HG02840 (cell line): ENCODE results near the gene UPK1B.

Experiments
- ATAC-seq: cut with Tn5 transposase; IDR thresholded peaks from one replicate; pipeline ENCODE4 v1.9.1; 2021; ENCODE audit warnings: mild to moderate bottlenecking, moderate library complexity, moderate number of reproducible peaks; ENCODE audit not compliant: unreplicated experiment, low FRiP score

Gene UPK1B

DNA sequence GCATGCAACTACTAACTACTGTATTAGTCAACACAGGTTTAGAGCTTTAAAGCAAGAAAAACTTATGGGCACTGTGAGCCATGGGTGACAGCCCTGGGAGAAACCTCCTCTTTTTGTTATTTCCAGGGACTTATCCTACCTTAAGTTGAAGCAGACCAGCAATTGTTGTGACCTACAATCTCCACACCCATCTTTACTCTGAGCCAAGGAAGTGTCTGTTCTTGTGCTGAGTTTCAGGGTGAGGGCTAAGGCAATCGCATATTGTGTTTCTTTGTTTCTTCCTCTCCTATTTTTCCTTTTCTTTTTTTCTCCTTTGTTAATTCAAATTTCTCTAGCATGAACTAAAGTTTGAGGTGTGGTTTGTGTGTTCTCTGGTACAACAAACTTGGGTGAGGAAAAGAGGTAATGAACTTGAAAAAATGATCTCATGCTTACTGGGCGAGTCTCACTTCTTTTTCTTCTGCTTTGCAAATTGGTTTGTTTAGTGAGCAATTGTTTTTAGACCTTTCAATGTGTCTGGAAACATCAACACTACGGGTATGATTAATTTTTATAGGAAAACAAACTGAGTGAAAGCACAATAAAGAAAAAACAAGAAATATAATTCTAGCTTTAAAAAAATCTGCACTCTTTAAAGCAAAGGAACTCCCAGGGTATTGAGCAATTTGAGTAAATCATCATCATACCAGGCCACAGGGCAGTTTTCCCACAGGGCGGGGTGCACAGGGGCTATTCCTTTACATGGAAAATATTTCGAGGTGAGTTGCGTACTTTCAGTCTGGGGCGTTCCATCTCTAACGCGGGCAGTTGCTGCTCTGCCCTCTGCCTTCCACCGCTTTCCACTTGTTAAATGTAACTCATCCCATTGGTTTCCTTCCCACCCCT, 2.7 kb downstream of the UPK1B start:
- no peak for ATAC-seq

DNA sequence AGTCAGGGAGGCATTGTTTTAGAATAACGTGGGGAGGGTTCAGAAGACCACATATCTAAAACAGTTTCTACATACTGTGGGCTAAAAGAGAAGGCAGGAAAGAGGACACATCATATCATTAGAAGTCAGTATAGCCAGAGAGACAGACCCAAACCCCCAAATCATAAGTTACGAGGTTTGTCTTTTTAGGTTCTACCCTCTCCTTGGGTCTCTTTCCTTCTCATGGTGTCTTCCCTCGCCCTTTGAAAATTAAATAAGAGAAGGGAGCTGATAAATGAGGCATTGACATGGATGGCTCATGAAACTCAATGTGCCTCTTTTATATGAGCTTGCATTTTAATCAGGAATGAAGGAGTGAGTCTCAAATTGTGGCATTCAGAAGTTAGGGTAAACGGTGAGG, 3.4 kb downstream of the UPK1B start:
- ATAC-seq, result no peak

DNA sequence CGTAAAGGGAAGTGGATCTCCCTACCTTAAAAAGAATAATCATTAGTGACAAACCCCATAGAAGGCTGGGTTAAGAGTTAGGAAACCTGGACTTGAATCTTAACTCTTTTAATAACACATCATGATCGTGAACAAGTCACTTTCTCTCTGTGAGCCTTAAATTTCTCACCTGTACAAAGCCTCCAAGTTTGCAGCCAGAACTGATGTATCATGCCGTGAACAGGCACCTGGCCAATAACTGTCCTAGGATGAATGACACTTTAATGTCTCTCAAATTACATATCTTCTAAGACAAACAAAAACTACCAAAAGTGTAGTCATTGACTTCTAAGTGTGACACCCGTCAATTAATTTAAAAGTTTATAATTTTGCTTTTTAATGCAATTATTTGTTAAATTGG, 3.9 kb downstream of the UPK1B start:
- ATAC-seq, result no peak

DNA sequence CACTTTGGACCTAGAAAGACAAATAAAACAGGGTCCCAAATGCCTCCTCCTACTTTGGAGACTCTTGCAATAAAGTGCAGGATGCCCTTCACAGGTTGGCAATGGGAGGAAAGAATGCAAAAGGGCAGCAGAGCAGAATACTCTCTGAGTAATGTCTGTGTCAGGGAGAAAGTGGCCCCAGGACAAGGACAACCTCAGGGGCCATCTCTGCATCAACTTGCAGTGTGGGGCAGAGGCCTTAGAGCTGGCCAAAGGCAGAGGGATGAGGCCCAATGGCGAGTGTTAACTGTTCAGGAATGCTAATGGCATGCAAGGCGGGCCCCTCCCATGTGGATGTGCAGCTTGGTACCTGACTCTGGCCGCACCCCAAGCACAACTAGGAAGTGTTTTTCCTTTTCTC, 8.4 kb downstream of the UPK1B start:
- no peak for ATAC-seq

DNA sequence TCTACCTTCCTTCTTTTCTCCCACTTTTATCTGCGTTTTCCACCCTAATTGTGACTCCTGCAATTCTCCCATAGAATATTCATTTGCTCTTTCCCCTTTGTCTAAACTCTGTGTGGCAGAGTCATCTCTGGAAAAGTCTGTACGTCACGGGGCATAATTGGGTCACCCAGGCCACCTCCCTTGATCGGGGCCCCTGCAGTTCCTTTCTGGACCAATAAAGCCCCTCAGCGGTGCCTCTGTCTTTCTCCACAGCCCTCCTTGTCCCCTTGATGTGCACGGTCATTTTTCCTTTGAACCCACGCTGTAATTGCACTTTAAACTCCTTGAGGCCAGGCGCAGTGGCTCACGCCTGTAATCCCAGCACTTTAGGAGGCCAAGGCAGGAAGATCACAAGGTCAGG, 10.7 kb downstream of the UPK1B start:
- no peak for ATAC-seq

GRCh38 chr3:119184796-119185570, 11.6 kb downstream of the UPK1B start:
- no peak for ATAC-seq

DNA sequence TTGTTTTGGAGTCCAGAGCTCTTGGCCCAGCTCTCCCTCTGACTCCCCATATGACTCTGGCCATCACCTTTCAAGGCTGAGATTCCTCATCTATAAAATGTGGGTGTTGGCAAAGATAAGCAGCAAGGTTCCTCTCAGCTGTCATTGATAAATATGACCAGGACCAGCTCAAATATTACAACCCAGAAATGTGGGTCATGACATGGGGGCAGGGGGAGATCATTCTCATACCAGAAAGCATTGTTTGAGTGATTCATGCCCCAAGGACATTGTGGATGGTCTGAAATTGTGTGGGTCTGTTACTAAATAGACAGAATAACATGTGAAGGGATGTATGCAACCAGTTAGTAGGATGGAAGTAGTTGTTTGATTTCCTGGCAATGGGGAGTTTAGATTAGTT, 13.9 kb downstream of the UPK1B start:
- ATAC-seq, result no peak

- no peak for ATAC-seq
These were observed 18.4 kb downstream of the UPK1B start for GRCh38 chr3:119191800-119192199.

GRCh38 chr3:119194237-119195150, 21.1 kb downstream of the UPK1B start:
- no peak for ATAC-seq

DNA sequence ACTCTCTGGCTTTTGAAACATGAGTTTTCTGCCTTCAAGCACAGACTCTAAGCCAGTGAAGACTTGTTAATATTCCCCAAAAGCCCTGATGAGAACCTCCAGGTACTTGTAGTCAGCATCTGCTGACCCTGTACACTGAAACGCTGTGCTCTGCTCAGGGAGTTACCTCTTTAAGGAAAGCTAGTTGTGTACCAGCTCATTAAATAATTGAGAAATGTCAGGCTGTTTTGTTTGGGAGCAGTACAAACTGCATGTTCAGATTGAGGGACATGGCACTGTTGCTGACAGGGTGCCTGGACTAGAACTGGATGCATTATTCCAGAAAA, 21.7 kb downstream of the UPK1B start:
- no peak for ATAC-seq

DNA sequence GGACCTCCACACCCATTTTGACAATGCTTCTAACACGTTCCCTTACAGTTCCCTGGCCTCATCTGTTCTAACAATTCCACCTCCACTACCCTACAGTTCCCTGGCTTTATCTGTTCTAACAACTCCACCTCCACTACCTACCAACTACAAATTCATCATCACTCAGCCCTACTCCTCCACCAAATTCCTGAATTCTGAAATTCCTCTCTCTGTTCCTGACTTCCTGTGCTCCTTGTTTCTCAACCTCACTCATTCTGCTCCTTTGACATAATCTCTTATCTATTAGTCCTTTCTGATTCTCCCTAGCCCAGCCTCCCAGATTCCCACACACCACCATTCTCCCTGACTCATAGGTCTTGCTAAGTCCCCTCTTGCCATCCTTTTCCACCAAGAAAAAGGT, 22.5 kb downstream of the UPK1B start:
- no peak for ATAC-seq

GRCh38 chr3:119205209-119205608, 31.8 kb downstream of the UPK1B start:
- no peak for ATAC-seq

GRCh38 chr3:119205685-119206084, 32.3 kb downstream of the UPK1B start:
- no peak for ATAC-seq

GRCh38 chr3:119206611-119207511, 33.5 kb downstream of the UPK1B start:
- no peak for ATAC-seq

DNA sequence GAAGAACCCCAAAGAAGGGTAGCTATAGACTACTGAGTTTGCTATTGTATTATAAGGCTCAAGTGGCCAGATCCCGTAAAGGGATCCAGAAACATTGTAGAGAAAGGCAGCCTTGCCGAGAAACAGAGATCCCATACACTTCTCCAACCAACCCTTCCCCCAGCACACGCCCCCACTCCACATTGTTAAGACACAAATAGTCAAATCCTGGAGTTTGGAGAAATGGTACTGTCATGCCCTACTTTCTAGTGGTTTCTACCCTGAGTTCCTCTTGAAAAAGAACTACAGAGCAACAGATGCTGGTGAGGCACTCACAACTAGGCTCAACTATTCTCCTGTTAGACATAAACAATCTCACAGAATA, 34.1 kb downstream of the UPK1B start:
- no peak for ATAC-seq

DNA sequence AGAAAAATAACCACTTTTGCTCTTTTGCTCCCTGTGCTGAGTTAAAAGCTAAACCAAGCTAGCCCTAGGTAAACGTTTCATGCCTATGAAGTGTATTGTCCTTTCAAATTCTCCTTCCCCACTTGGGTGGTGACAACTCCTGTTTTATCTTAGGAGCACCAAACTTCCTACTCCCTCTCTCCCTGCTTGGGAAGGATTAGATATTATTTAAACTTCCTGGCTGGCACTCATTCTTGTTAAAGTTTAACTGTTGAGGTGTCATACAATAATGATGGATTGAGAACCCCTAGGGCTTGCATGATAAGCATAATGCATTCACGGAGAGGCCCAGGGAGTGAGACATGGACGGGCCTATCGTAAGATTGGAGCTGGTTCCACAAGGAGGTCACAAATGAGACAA, 37.8 kb downstream of the UPK1B start:
- ATAC-seq, result no peak

GRCh38 chr3:119211803-119212202, 38.4 kb downstream of the UPK1B start:
- no peak for ATAC-seq

DNA sequence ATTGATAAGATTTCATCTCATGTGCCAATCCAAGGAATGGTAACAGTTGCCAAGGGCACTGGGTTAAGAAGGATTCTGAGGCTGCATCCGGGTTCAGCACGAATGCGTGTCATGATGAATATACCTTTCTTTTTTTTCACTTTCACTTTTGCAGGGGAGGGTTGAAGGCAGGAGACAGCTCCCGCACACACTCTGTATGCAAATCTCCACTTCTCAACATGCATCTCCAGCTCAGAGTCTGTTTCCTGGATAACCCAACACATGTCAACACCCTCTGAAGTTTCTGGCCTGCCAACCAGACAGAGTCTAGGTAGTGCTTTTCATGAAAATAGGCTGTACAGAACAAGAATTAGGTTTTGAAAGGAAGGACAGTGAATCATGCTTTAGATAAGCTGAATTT, 45.7 kb downstream of the UPK1B start:
- peak; percentile 98 for ATAC-seq

- no peak for ATAC-seq
These were observed 46.8 kb downstream of the UPK1B start for GRCh38 chr3:119220198-119220597.
